Measurements from ENCODE around the gene CCDC170.

GRCh38 chr6:151664390-151664789, 170.6 kb downstream of the CCDC170 start:
- TF ChIP-seq CTCF (IDR thresholded peaks at IDR 0.05 in 2 of 3, conservative IDR thresholded peaks at IDR 0.05 in 1 of 3; ENCODE audit: borderline replicate concordance in 1 of 3, insufficient read depth in 1 of 3, low read depth in 2 of 3, low read length in 2 of 3) (no peak), MAX (IDR thresholded peaks at IDR 0.05) (no peak), POLR2A (IDR thresholded peaks at IDR 0.05; ENCODE audit: borderline replicate concordance, extremely low read depth, insufficient read depth, insufficient read length) (no peak), POLR2AphosphoS5 (IDR thresholded peaks at IDR 0.05; ENCODE audit: low read depth, low read length) (no peak), SIN3A (IDR thresholded peaks at IDR 0.05; ENCODE audit: low read depth) (no peak), REST (IDR thresholded peaks at IDR 0.05; ENCODE audit: low read depth) (no peak), EZH2phosphoT487 (IDR thresholded peaks at IDR 0.05; ENCODE audit: borderline replicate concordance) (no peak), CBX3 (IDR thresholded peaks at IDR 0.05; ENCODE audit: low read depth) (no peak), YY1 (IDR thresholded peaks at IDR 0.05; ENCODE audit: extremely low read depth, insufficient replicate concordance, low read depth, low read length) (no peak), ZFX (IDR thresholded peaks at IDR 0.05) (no peak), EGR1 (IDR thresholded peaks at IDR 0.05; ENCODE audit: low read depth) (no peak)
